Stimulated activated CD4-positive, alpha-beta T cell treated with anti-CD3 and anti-CD28 coated beads, Interleukin-2, amount 100 ng/mL, for 48 hours (primary cell): ENCODE measurements around the gene TMEM181.
"Not testable (repeated sequence)": the region's sequence is repeated elsewhere in the genome, so short reads cannot be mapped to it uniquely, and the experiment has no call there.

Source experiments
- DNase-seq, 2 donors: peaks; one replicate each; pipeline ENCODE4 v3.0.0-alpha.2; 2020

TMEM181 gene

GRCh38 chr6:158624684-158625682, 65.1 kb downstream of the TMEM181 start:
- DNase-seq, result no peak

- no peak for DNase-seq
Observed at GRCh38 chr6:158625881-158626305, 66.0 kb downstream of the TMEM181 start.

- DNase-seq, result no peak
Observed at GRCh38 chr6:158626360-158627167, 66.7 kb downstream of the TMEM181 start.

GRCh38 chr6:158627168-158627939, 67.5 kb downstream of the TMEM181 start:
- no peak for DNase-seq

GRCh38 chr6:158627940-158628211, 68.0 kb downstream of the TMEM181 start:
- DNase-seq, result no peak

- DNase-seq, result no peak
Observed at GRCh38 chr6:158628542-158628941, 68.7 kb downstream of the TMEM181 start.

- DNase-seq, result no peak
Observed at GRCh38 chr6:158629367-158630221, 69.7 kb downstream of the TMEM181 start.

GRCh38 chr6:158630938-158631616, 71.2 kb downstream of the TMEM181 start:
- no peak for DNase-seq

- no peak for DNase-seq
Observed at GRCh38 chr6:158631678-158632537, 72.0 kb downstream of the TMEM181 start.

GRCh38 chr6:158632538-158633119, 72.7 kb downstream of the TMEM181 start:
- not testable (repeated sequence) for DNase-seq

GRCh38 chr6:158633127-158633526, 73.2 kb downstream of the TMEM181 start:
- no peak for DNase-seq

GRCh38 chr6:158634695-158635426, 75.0 kb downstream of the TMEM181 start:
- no peak for DNase-seq

GRCh38 chr6:158635427-158636073, 75.7 kb downstream of the TMEM181 start:
- DNase-seq, result no peak

GRCh38 chr6:158636778-158637177, 76.9 kb downstream of the TMEM181 start:
- DNase-seq, result no peak

GRCh38 chr6:158638324-158638854, 78.5 kb downstream of the TMEM181 start:
- no peak for DNase-seq

- DNase-seq, result no peak
Observed at GRCh38 chr6:158639056-158639455, 79.2 kb downstream of the TMEM181 start.

GRCh38 chr6:158640519-158640918, 80.6 kb downstream of the TMEM181 start:
- DNase-seq, result no peak

- no peak for DNase-seq
Observed at GRCh38 chr6:158642097-158642601, 82.3 kb downstream of the TMEM181 start.
